CD4-positive, alpha-beta T cell (primary cell): ENCODE data around the gene PACSIN3. TPM values are rescaled to one million over a fixed set of nuclear protein-coding genes. Genes with fewer than 3 reads are reported as not detected.

Source experiments
- ATAC-seq: fragments of 200-7000 bp; cut with Tn5 transposase; one replicate; pipeline ENCODE4 v1.10.0; 2022; ENCODE audit warnings: mild to moderate bottlenecking; ENCODE audit not compliant: poor library complexity
- CTCF ChIA-PET: fragments of 350-600 bp; sonication (Branson Sonifier 250); formaldehyde crosslinking; loops from one replicate; lab custom pipeline; 2021; ENCODE audit warnings: antibody characterized with exemption, inconsistent platforms; lab: Charles Lee
- POLR2A ChIA-PET: fragments of 350-600 bp; sonication (Branson Sonifier 250); formaldehyde crosslinking; loops from one replicate; lab custom pipeline; 2021; ENCODE audit warnings: antibody characterized with exemption, inconsistent platforms; lab: Charles Lee
- DNase-seq, 14 experiments: peaks; one replicate each; pipeline ENCODE4 v3.0.0-alpha.2; 2013 to 2020; ENCODE audit warnings: mixed read lengths in 2 of 14
- H3K27ac ChIP-seq, 2 donors: one replicate each; pipeline versions ENCODE4 v1.5.1 to v1.7.0; 2013; ENCODE audit warnings: low read length in 2 of 2, low read depth in 1 of 2, mild to moderate bottlenecking in 1 of 2
- H3K27me3 ChIP-seq, 2 experiments: 1 replicate in 1 of 2; 2 replicates in 1 of 2; pipeline versions ENCODE4 v1.6.1 to v1.7.0; 2013; ENCODE audit warnings: low read length in 2 of 2, control low read depth in 1 of 2, mild to moderate bottlenecking in 1 of 2, moderate library complexity in 1 of 2; ENCODE audit not compliant: insufficient read depth in 2 of 2, control insufficient read depth in 1 of 2
- H3K36me3 ChIP-seq: one replicate; pipeline ENCODE4 v1.6.1; 2013; ENCODE audit warnings: low read length, control low read depth; ENCODE audit not compliant: insufficient read depth
- H3K4me1 ChIP-seq: one replicate; pipeline ENCODE4 v1.6.1; 2013; ENCODE audit warnings: low read length, control low read depth; ENCODE audit not compliant: insufficient read depth
- H3K4me3 ChIP-seq: one replicate; pipeline ENCODE4 v1.5.1; 2013; ENCODE audit warnings: mild to moderate bottlenecking, low read length, moderate library complexity
- H3K9me3 ChIP-seq, 2 experiments: 1 replicate in 1 of 2; 2 replicates in 1 of 2; pipeline versions ENCODE4 v1.6.1 to v1.7.0; 2013; ENCODE audit warnings: low read length in 2 of 2, mild to moderate bottlenecking in 2 of 2, control low read depth in 1 of 2, moderate library complexity in 1 of 2; ENCODE audit not compliant: control insufficient read depth in 1 of 2, insufficient read depth in 1 of 2
- H3K27ac Mint-ChIP-seq: one replicate; pipeline ENCODE4 v1.8.0; 2020; ENCODE audit warnings: mixed read lengths
- H3K27me3 Mint-ChIP-seq: one replicate; pipeline ENCODE4 v1.8.0; 2021; ENCODE audit warnings: mixed read lengths
- H3K36me3 Mint-ChIP-seq: one replicate; pipeline ENCODE4 v1.8.0; 2021; ENCODE audit warnings: low read depth, mixed read lengths
- H3K4me1 Mint-ChIP-seq: one replicate; pipeline ENCODE4 v1.8.0; 2021; ENCODE audit warnings: low read depth, mixed read lengths
- H3K4me3 Mint-ChIP-seq: one replicate; pipeline ENCODE4 v1.8.0; 2020; ENCODE audit warnings: mild to moderate bottlenecking, mixed read lengths
- H3K9me3 Mint-ChIP-seq: one replicate; pipeline ENCODE4 v1.8.0; 2020; ENCODE audit warnings: mixed read lengths
- intact Hi-C, 2 experiments: fragments of 100-400 bp; cut with DNase I in 1 of 2; cut with micrococcal nuclease in 1 of 2; formaldehyde crosslinking; loops; one replicate each; pipeline versions ENCODE4 v1.15.1 to v1.9.0; 2023 to 2025; cut with DNase I, micrococcal nuclease
- total RNA-seq, 174 experiments: library from RNA in 2 of 174; stranded (reverse) in 2 of 174; gene quantifications; one replicate each; pipeline ENCODE4 v1.2.3 and lab custom pipeline; 2021 to 2026
- TF ChIP-seq, protein P1 (sequence below): fragments of 200-600 bp; IDR thresholded peaks from one replicate; pipeline ENCODE4 v1.8.0; 2022; ENCODE audit warnings: antibody characterized with exemption, mild to moderate bottlenecking

Gene PACSIN3
- total RNA-seq, 2 experiments from 2014 or later: 0.27 TPM; not detected in 1

DNA sequence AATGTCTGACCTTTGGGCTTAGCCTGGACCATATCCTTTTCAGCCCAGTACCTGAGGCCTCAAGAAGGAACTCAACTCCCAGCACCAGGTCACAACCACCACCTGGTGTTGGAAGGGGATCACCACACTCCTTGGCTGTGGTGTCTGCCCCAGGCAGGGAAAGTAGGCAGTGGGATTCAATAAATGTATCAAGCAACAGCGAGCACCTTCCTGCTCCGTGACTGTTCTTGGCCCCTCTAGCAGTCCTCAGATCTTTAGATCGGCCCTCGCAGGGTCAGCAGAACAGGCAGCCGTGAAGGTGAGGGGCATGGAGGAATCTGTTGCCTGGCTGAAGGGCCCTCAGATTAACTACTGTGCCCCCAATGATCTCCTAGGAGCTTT lies 25.5 kb downstream of the PACSIN3 start:
- no peak overlapping the region for H3K4me3 ChIP-seq
- intact Hi-C loops: loop anchor here (1.0 kb wide), 1 partner anchor 271 kb away; no protein-coding TSS in a partner anchor
- Mint-ChIP-seq H3K4me1 (peaks cover 3% of the 10 kb centered on the region), H3K27me3 (no peaks in the 10 kb centered on the region), H3K4me3 (no peak overlapping the region), H3K36me3 (peaks cover 27% of the 10 kb centered on the region), H3K27ac (peak overlapping the region; percentile 53), H3K9me3 (no peaks in the 10 kb centered on the region)
- no peaks in the 10 kb centered on the region for H3K9me3 ChIP-seq
- peaks cover 11% of the 10 kb centered on the region for H3K4me1 ChIP-seq
- H3K36me3 ChIP-seq: peaks cover 23% of the 10 kb centered on the region
- ATAC-seq: peak; percentile 7
- DNase-seq: no peak
- ChIA-PET CTCF (interaction anchor here (0.7 kb wide), 1 partner anchor 273 kb away, joined by 4 read pairs; no protein-coding TSS in a partner anchor), POLR2A (interaction anchor here (0.7 kb wide), 1 partner anchor 274 kb away, joined by 3 read pairs; no protein-coding TSS in a partner anchor)
- TF ChIP-seq, protein P1, sequence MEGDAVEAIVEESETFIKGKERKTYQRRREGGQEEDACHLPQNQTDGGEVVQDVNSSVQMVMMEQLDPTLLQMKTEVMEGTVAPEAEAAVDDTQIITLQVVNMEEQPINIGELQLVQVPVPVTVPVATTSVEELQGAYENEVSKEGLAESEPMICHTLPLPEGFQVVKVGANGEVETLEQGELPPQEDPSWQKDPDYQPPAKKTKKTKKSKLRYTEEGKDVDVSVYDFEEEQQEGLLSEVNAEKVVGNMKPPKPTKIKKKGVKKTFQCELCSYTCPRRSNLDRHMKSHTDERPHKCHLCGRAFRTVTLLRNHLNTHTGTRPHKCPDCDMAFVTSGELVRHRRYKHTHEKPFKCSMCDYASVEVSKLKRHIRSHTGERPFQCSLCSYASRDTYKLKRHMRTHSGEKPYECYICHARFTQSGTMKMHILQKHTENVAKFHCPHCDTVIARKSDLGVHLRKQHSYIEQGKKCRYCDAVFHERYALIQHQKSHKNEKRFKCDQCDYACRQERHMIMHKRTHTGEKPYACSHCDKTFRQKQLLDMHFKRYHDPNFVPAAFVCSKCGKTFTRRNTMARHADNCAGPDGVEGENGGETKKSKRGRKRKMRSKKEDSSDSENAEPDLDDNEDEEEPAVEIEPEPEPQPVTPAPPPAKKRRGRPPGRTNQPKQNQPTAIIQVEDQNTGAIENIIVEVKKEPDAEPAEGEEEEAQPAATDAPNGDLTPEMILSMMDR: no peak
- no peaks in the 10 kb centered on the region for H3K27me3 ChIP-seq
- H3K27ac ChIP-seq: no peak overlapping the region

DNA sequence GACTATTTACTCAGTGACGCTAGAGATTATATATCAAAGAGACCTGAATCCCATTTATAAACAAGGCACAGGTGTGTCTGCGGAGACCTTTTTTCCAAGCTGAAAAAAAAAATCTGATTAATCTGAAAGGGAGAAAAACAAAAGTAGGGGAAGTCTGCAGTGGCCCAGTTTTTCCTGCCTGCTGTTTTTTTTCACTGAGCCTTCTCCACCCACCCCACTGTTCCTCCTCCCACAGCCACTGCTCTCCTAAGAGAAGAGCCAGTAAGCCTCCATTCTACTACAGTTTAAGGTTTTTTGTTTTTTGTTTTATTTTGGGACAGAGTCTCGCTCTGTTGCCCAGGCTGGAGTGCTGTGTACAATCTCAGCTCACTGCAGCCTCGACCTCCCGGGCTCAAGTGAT lies 28.0 kb downstream of the PACSIN3 start:
- Mint-ChIP-seq H3K36me3 (peaks cover 15% of the 10 kb centered on the region), H3K4me3 (no peak overlapping the region), H3K9me3 (no peaks in the 10 kb centered on the region), H3K27ac (peak overlapping the region; percentile 6), H3K27me3 (no peaks in the 10 kb centered on the region), H3K4me1 (peaks cover 28% of the 10 kb centered on the region)
- Histone ChIP-seq H3K4me3 (no peak overlapping the region), H3K4me1 (peaks cover 35% of the 10 kb centered on the region), H3K27ac (no peak overlapping the region), H3K36me3 (peaks cover 2% of the 10 kb centered on the region), H3K9me3 (no peaks in the 10 kb centered on the region), H3K27me3 (no peaks in the 10 kb centered on the region)
- ATAC-seq (no peak), DNase-seq (no peak)
- CTCF ChIA-PET: no interaction called here
- POLR2A ChIA-PET: no interaction called here
- TF ChIP-seq, protein P1: no peak
- intact Hi-C loops: no loop called here

DNA sequence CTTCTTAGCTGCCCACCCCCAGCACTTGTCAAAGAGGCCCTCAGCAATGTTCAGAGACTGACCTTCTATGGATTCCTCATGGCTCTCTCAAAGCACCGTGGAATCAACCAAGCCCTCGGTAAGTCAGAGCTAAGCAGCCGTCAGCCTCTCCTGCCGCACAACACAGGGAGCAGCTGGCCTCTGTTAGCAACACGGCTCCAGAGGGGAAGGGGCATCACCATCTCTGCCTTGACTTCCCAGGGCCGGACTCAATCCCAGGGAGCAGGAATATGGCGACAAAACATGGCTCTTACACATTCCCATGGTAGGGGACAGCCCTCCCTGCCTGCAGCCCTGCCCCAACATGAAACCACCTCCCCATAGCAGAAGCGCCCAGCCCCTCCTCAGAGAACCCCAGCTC lies 28.4 kb downstream of the PACSIN3 start:
- Mint-ChIP-seq H3K4me3 (no peak overlapping the region), H3K4me1 (peaks cover 32% of the 10 kb centered on the region), H3K27ac (peak overlapping the region; percentile 6), H3K9me3 (no peaks in the 10 kb centered on the region), H3K36me3 (peaks cover 15% of the 10 kb centered on the region), H3K27me3 (no peaks in the 10 kb centered on the region)
- peaks cover 39% of the 10 kb centered on the region for H3K4me1 ChIP-seq
- DNase-seq (peak in 1 of 14 experiments; percentile 8), ATAC-seq (no peak)
- intact Hi-C loops: no loop called here
- no peaks in the 10 kb centered on the region for H3K9me3 ChIP-seq
- TF ChIP-seq, protein P1: no peak
- no peaks in the 10 kb centered on the region for H3K27me3 ChIP-seq
- CTCF ChIA-PET: no interaction called here
- POLR2A ChIA-PET: no interaction called here
- no peaks in the 10 kb centered on the region for H3K36me3 ChIP-seq
- H3K4me3 ChIP-seq: no peak overlapping the region
- H3K27ac ChIP-seq: no peak overlapping the region
